Pancreas (tissue), 10 donors: ENCODE results near the gene RPS10. TPM values are rescaled to one million over a fixed set of nuclear protein-coding genes. Genes with fewer than 3 reads are reported as not detected.

Experiments
- ATAC-seq, 4 donors: fragments of 200-7000 bp; cut with Tn5 transposase; one replicate each; pipeline versions ENCODE4 v1.8.0 to v1.9.1; 2020; ENCODE audit warnings: mild to moderate bottlenecking in 4 of 4, moderate library complexity in 4 of 4
- DNase-seq, 6 donors: peaks; one replicate each; pipeline ENCODE4 v3.0.0-alpha.2; 2020
- FAIRE-seq: peaks from 2 replicates; lab custom pipeline; 2012; peaks lifted over from hg19 to GRCh38; lab: Jason Lieb, UNC
- H3K27ac ChIP-seq, 4 donors: fragments of 200-600 bp; sonication (generic); 1 replicate in 3 of 4; 2 replicates in 1 of 4; pipeline versions ENCODE4 v1.5.0 to v1.8.0; 2020
- H3K27me3 ChIP-seq, 4 donors: fragments of 200-600 bp; one replicate each; pipeline ENCODE4 v1.8.0; 2021
- H3K36me3 ChIP-seq, 3 donors: fragments of 200-600 bp; sonication (generic) in 1 of 3; one replicate each; pipeline versions ENCODE4 v1.5.0 to v1.8.0; 2020 to 2021
- H3K4me1 ChIP-seq, 3 donors: fragments of 200-600 bp; one replicate each; pipeline ENCODE4 v1.8.0; 2021
- H3K4me3 ChIP-seq, 4 donors: fragments of 200-600 bp; sonication (generic) in 2 of 4; one replicate each; pipeline versions ENCODE4 v1.5.0 to v1.8.0; 2020 to 2021
- H3K9me3 ChIP-seq, 4 donors: fragments of 200-600 bp; one replicate each; pipeline ENCODE4 v1.8.0; 2021
- CTCF ChIP-seq, 4 donors: fragments of 200-600 bp; sonication (generic) in 3 of 4; IDR thresholded peaks; one replicate each; pipeline versions ENCODE4 v1.5.0 to v1.8.0; 2021; ENCODE audit warnings: antibody characterized with exemption in 4 of 4
- WGBS, 2 donors: extraction: QIAGEN DNeasy Blood & Tissue Kit; methylation state at CpG; one replicate each; pipeline ENCODE4 v1.1.7; 2013; 5-methylcytosine and 5-hydroxymethylcytosine counted together
- intact Hi-C, 3 donors: fragments of 100-400 bp; cut with DNase I; formaldehyde crosslinking; loops; one replicate each; pipeline versions ENCODE4 v1.11.1 to v1.14.2; 2022
- polyA plus RNA-seq, 2 donors: library from polyadenylated mRNA; stranded (reverse); fragments of 200-250 nt; gene quantifications; one replicate each; pipeline ENCODE4 v1.2.3, GENCODE V29; 2013
- total RNA-seq, 6 donors: library from RNA; stranded (reverse); fragmentation: NEBNext Ultra II Directional in 4 of 6; extraction: Animal tissue kit (Norgen Biotek cat#: 25700) in 4 of 6; gene quantifications; one replicate each; pipeline versions ENCODE4 v1.2.1 to v1.2.4, GENCODE V29; 2021 to 2023
- donor health status: healthy with polysubstance abuse.
- donor health status: DM: no; HTN: no; CAD: no; lungs with moderate emphysema.
- donor health status: DM: no; HTN: no; CAD: no.
- donor health status: control.
- donor health status: control.
- donor health status: Bipolar disorder and iron deficiency.
- donor health status: DM: yes; HTN: yes; CAD: no.
- donor health status: DM: no; HTN: no; CAD: no.
- donor health status: DM: no; HTN: no; CAD: no.
- donor health status: DM: yes; HTN: yes; CAD: no.

Gene RPS10
- total and polyA plus RNA-seq, 8 donors: 565 to 1,334 (median 997) TPM

GRCh38 chr6:34436803-34437643 lies 11.2 kb upstream of the RPS10 start:
- no peak for TF ChIP-seq CTCF (IDR thresholded peaks at IDR 0.05)
- ATAC-seq (no peak), DNase-seq (no peak)

GRCh38 chr6:34435916-34436315 lies 10.0 kb upstream of the RPS10 start:
- no peaks in the 10 kb centered on the region for H3K9me3 ChIP-seq
- no peaks in the 10 kb centered on the region for H3K36me3 ChIP-seq
- H3K27ac ChIP-seq: no peak overlapping the region
- FAIRE-seq (no peak), DNase-seq (no peak), ATAC-seq (no peak)
- H3K27me3 ChIP-seq: no peaks in the 10 kb centered on the region
- intact Hi-C loops: no loop called here
- WGBS, 2 donors: 60 to 62% methylated on average over 5 of the region's 5 CpGs
- no peak for TF ChIP-seq CTCF (IDR thresholded peaks at IDR 0.05)
- H3K4me3 ChIP-seq: no peak overlapping the region
- H3K4me1 ChIP-seq: no peaks in the 10 kb centered on the region

More at GRCh38 chr6:34436803-34437643, 11.2 kb upstream of the RPS10 start:
- H3K4me3 ChIP-seq: no peak overlapping the region
- H3K27me3 ChIP-seq: no peaks in the 10 kb centered on the region
- H3K9me3 ChIP-seq: no peaks in the 10 kb centered on the region
- H3K4me1 ChIP-seq: no peaks in the 10 kb centered on the region
- intact Hi-C loops: no loop called here
- no peak for FAIRE-seq
- 90 to 92% methylated on average over 30 to 38 of the region's 38 CpGs for WGBS, 2 donors
- H3K27ac ChIP-seq: no peak overlapping the region
- H3K36me3 ChIP-seq: no peaks in the 10 kb centered on the region

GRCh38 chr6:34425132-34425497 lies 754 bp downstream of the RPS10 start:
- DNase-seq (no peak), FAIRE-seq (no peak), ATAC-seq (peak in 2 of 4 donors; percentile 6 to 7)
- peaks cover 5 to 8% (median 6%) of the 10 kb centered on the region in 3 donors for H3K4me1 ChIP-seq
- no peaks in the 10 kb centered on the region for H3K27me3 ChIP-seq
- H3K9me3 ChIP-seq: no peaks in the 10 kb centered on the region
- no peak for TF ChIP-seq CTCF (IDR thresholded peaks at IDR 0.05)
- WGBS, 2 donors: 1% methylated on average over 10 of the region's 10 CpGs
- H3K4me3 ChIP-seq: peak overlapping the region; percentile 57 to 79 (median 70)
- peaks cover 0 to 41% (median 34%) of the 10 kb centered on the region in 3 donors for H3K36me3 ChIP-seq
- intact Hi-C loops: no loop called here
- H3K27ac ChIP-seq: peak overlapping the region; percentile 58 to 82 (median 70)

- 57 to 68% methylated on average over 19 of the region's 19 CpGs for WGBS, 2 donors
These were observed 1.4 kb downstream of the RPS10 start for GRCh38 chr6:34424200-34425131.

More at GRCh38 chr6:34424200-34425131, 1.4 kb downstream of the RPS10 start:
- DNase-seq (no peak), ATAC-seq (no peak), FAIRE-seq (no peak)
- Histone ChIP-seq H3K27me3 (no peaks in the 10 kb centered on the region), H3K4me1 (peaks cover 5 to 8% (median 6%) of the 10 kb centered on the region in 3 donors), H3K27ac (peak overlapping the region in 1 of 4 donors; percentile 81), H3K36me3 (peaks cover 0 to 48% (median 41%) of the 10 kb centered on the region in 3 donors), H3K4me3 (peak overlapping the region in 3 of 4 donors; percentile 70 to 79 (median 71)), H3K9me3 (no peaks in the 10 kb centered on the region)
- TF ChIP-seq CTCF (IDR thresholded peaks at IDR 0.05): no peak
- intact Hi-C loops: no loop called here
